Neural cell (in vitro differentiated cells): ENCODE results near the gene CFAP299.

ENCODE experiments used
- CTCF ChIP-seq: fragments of 450-650 bp; IDR thresholded peaks from 2 replicates; pipeline ENCODE4 v1.5.1; 2014; ENCODE audit warnings: antibody characterized with exemption, mild to moderate bottlenecking, moderate library complexity; ENCODE audit not compliant: poor library complexity, severe bottlenecking
- EP300 ChIP-seq: fragments of 450-650 bp; conservative IDR thresholded peaks from 2 replicates; pipeline ENCODE4 v1.6.1; 2014; ENCODE audit warnings: antibody characterized with exemption, mild to moderate bottlenecking, moderate library complexity; ENCODE audit not compliant: poor library complexity, severe bottlenecking
- EZH2 ChIP-seq: fragments of 200-600, 300-800 bp; shearing (Covaris generic), sonication (generic); IDR thresholded peaks from 2 replicates; pipeline ENCODE4 v1.6.1; 2014; ENCODE audit warnings: antibody characterized with exemption, low read length, borderline replicate concordance, mild to moderate bottlenecking; ENCODE audit not compliant: insufficient read depth, poor library complexity, severe bottlenecking
- POLR2AphosphoS5 ChIP-seq: IDR thresholded peaks from 2 replicates; pipeline ENCODE4 v1.6.1; 2012

- TF ChIP-seq EP300 (no peak), CTCF (no peak), POLR2AphosphoS5 (no peak), EZH2 (no peak)
Observed at GRCh38 chr4:80913381-80913780, 577.9 kb downstream of the CFAP299 start.
